ENCODE results near the gene PHF12.
A peak's percentile ranks its signal among the peaks of the same experiment; 100 is the strongest.

Gene PHF12

GRCh38 chr17:28951428-28951990, at the start of gene PHF12:
TSS of gene PHF12 (minus strand) at chr17:28951518. CDS start at chr17:28950960, 558 bp downstream.
- peak; percentile 99 for DNase-seq

GRCh38 chr17:29000973-29001372, 49.7 kb upstream of the PHF12 start:
- DNase-seq: no peak

- DNase-seq: no peak
Observed at GRCh38 chr17:28999206-28999605, 47.9 kb upstream of the PHF12 start.

- DNase-seq: no peak
Observed at GRCh38 chr17:28997806-28998205, 46.5 kb upstream of the PHF12 start.

- DNase-seq: no peak
Observed at GRCh38 chr17:28996554-28997096, 45.3 kb upstream of the PHF12 start.

GRCh38 chr17:28993645-28994426, 42.5 kb upstream of the PHF12 start:
- no peak for DNase-seq

- no peak for DNase-seq
Observed at GRCh38 chr17:28992625-28993600, 41.6 kb upstream of the PHF12 start.

GRCh38 chr17:28992185-28992584, 40.9 kb upstream of the PHF12 start:
- DNase-seq: no peak

- DNase-seq: no peak
Observed at GRCh38 chr17:28991779-28992178, 40.5 kb upstream of the PHF12 start.

- no peak for DNase-seq
Observed at GRCh38 chr17:28989028-28989427, 37.7 kb upstream of the PHF12 start.

- DNase-seq: no peak
Observed at GRCh38 chr17:28988475-28988874, 37.2 kb upstream of the PHF12 start.

GRCh38 chr17:28986714-28987655, 35.7 kb upstream of the PHF12 start:
- no peak for DNase-seq

GRCh38 chr17:28985950-28986713, 34.8 kb upstream of the PHF12 start:
- DNase-seq: no peak

GRCh38 chr17:28983286-28984230, 32.2 kb upstream of the PHF12 start:
- no peak for DNase-seq

GRCh38 chr17:28982131-28982793, 30.9 kb upstream of the PHF12 start:
- peak; percentile 90 to 92 for DNase-seq

- DNase-seq: no peak
Observed at GRCh38 chr17:28978356-28978964, 27.1 kb upstream of the PHF12 start.

- no peak for DNase-seq
Observed at GRCh38 chr17:28977659-28978355, 26.5 kb upstream of the PHF12 start.

- no peak for DNase-seq
Observed at GRCh38 chr17:28975646-28976045, 24.3 kb upstream of the PHF12 start.

Measured in Kasumi-1 (cell line).